ENCODE measurements around the gene GOLGA8B.

GOLGA8B gene

DNA sequence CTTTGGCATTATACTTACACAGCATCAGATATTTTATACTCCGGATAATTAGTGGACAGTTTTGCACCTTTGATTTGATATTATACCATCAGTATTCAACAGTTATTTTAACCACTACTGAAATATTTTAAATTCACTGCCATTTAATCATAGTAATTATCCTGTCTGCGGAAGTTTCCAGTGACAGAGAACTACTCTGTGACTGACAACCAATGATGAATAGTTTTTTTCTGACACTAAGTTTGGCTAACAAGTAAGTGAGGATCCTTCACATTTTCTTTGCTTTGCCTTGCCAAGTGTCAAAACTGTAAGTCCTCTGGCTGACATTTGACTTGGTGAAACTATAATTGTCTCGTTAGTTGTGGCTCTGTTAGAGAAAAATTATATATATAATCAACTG is 30.5 kb upstream of the GOLGA8B start:
- no peak overlapping the region for H3K4me3 ChIP-seq (ENCODE audit: low read length)
- no peaks in the 10 kb centered on the region for H3K27me3 ChIP-seq (ENCODE audit: control insufficient read depth, insufficient read depth, low read length)
- H3K9me3 ChIP-seq (ENCODE audit: control insufficient read depth, insufficient read depth, low read length) = no peaks in the 10 kb centered on the region
- no peak for DNase-seq (ENCODE audit: low read depth, low spot score)
- no peaks in the 10 kb centered on the region for H3K36me3 ChIP-seq (ENCODE audit: control insufficient read depth, insufficient read depth, low read length)
- no peaks in the 10 kb centered on the region for H3K4me1 ChIP-seq (ENCODE audit: control insufficient read depth, insufficient read depth, low read length)
- no peak overlapping the region for H3K27ac ChIP-seq (ENCODE audit: low read length)
- WGBS (ENCODE audit: insufficient coverage, insufficient read length) = no CpG with 5 or more reads among the region's 3 CpGs

DNA sequence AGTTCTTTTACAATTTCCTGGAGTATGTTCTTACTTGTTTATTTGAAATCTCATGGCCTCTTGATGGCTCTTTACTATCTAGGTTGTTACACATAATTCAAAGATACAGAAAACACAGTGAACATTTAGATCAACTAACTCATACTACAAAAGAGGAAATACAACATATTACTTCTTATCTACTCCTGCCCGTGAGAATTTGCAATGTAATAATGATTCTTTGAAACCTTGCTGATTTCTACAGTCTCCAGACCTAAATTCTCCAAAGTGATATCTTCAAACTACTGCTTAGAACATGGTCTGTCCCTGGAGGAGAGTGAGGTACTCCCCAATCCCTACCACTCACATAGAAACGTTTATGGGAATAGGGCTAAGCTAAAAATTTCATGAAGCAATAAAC is 29.9 kb upstream of the GOLGA8B start:
- no CpG with 5 or more reads among the region's 2 CpGs for WGBS (ENCODE audit: insufficient coverage, insufficient read length)
- H3K4me3 ChIP-seq (ENCODE audit: low read length) = no peak overlapping the region
- no peak overlapping the region for H3K27ac ChIP-seq (ENCODE audit: low read length)
- no peaks in the 10 kb centered on the region for H3K36me3 ChIP-seq (ENCODE audit: control insufficient read depth, insufficient read depth, low read length)
- DNase-seq (ENCODE audit: low read depth, low spot score) = no peak
- H3K27me3 ChIP-seq (ENCODE audit: control insufficient read depth, insufficient read depth, low read length) = no peaks in the 10 kb centered on the region
- no peaks in the 10 kb centered on the region for H3K9me3 ChIP-seq (ENCODE audit: control insufficient read depth, insufficient read depth, low read length)
- no peaks in the 10 kb centered on the region for H3K4me1 ChIP-seq (ENCODE audit: control insufficient read depth, insufficient read depth, low read length)

DNA sequence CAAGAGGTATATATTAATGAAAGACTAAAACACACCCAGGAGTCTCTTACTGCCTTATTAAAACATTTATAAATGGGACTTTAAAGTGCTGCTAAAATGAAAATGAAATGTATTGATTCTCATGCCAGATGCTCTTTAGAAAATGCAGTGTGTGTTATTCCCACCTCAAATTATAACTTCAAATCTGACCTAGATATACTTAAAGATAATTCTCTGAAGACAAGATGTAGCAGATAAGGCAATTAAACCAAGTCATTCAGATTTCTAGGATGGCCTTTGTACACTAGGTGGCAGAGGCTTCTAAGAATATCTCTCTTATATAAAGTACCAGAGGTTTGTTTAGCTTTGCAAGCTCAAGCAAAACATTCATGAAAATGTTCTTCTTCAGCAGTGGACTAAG is 26.9 kb upstream of the GOLGA8B start:
- Histone ChIP-seq H3K4me3 (ENCODE audit: low read length) (no peak overlapping the region), H3K27ac (ENCODE audit: low read length) (no peak overlapping the region), H3K27me3 (ENCODE audit: control insufficient read depth, insufficient read depth, low read length) (no peaks in the 10 kb centered on the region), H3K4me1 (ENCODE audit: control insufficient read depth, insufficient read depth, low read length) (no peaks in the 10 kb centered on the region), H3K9me3 (ENCODE audit: control insufficient read depth, insufficient read depth, low read length) (no peaks in the 10 kb centered on the region), H3K36me3 (ENCODE audit: control insufficient read depth, insufficient read depth, low read length) (no peaks in the 10 kb centered on the region)
- no peak for DNase-seq (ENCODE audit: low read depth, low spot score)

DNA sequence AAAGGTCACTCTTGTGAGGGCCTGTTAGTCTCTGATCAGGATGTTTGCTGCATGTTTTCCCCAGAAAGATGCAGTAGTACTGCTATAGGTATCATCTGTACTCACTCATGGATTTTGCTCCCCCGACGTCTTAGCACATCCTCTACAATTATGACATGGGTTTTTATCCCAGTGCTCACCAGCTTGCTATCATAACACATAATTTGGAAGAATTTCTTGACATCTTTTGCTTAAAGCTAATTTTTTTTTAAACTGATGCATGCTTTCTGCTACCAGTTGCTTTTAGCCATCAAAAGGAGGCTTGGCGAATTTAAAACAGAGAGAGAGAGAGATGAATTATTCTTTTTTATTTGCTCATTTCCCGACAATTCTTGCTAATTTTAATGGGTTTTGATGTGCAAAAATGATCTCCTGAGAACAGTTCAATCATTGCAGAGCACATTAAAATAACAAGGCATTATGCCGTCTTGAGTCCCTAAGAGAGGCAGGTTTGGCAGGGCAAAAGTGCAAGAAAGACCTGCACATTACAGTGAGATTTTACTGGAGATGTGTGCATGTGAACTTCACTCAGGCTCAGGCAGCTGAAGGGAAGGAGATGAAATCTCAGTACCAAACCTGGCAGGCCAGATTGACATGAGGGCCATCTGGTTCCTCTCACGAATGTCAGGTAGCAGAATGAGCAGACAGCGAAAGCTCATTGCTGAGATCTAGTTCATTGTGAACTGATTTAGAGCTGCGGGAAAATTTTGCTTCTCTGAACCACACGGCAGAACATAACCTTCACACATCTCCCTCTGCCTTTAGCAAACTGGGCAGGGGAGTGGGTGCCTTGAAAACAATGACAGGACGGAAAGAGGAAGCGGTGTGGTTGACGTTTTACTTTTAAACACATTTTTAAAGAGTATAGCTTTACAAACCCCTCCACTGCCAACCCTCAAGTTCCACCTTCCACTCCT is 25.9 kb upstream of the GOLGA8B start:
- Histone ChIP-seq H3K9me3 (ENCODE audit: control insufficient read depth, insufficient read depth, low read length) (no peaks in the 10 kb centered on the region), H3K36me3 (ENCODE audit: control insufficient read depth, insufficient read depth, low read length) (no peaks in the 10 kb centered on the region), H3K4me1 (ENCODE audit: control insufficient read depth, insufficient read depth, low read length) (no peaks in the 10 kb centered on the region), H3K27me3 (ENCODE audit: control insufficient read depth, insufficient read depth, low read length) (no peaks in the 10 kb centered on the region), H3K4me3 (ENCODE audit: low read length) (no peak overlapping the region), H3K27ac (ENCODE audit: low read length) (no peak overlapping the region)
- DNase-seq (ENCODE audit: low read depth, low spot score) = no peak
- WGBS (ENCODE audit: insufficient coverage, insufficient read length) = no CpG with 5 or more reads among the region's 12 CpGs

DNA sequence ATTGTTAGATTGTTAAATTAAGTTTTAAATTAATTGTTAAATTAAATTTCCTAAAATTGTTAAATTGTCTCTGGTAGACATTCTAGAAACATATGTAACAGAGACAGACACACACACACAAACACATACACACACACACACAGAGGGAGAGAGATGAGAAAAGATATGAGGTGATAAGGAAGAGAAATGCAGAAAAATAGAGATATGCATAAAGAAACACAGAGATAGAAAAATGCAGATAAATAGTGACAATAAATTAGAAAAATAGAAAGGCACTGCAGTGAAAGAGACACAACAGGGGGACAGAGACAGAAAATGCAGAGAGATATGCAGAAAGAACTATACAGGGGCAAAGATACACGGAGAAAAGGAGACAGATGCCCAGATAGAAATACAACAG is 25.1 kb upstream of the GOLGA8B start:
- Histone ChIP-seq H3K4me3 (ENCODE audit: low read length) (no peak overlapping the region), H3K36me3 (ENCODE audit: control insufficient read depth, insufficient read depth, low read length) (no peaks in the 10 kb centered on the region), H3K4me1 (ENCODE audit: control insufficient read depth, insufficient read depth, low read length) (no peaks in the 10 kb centered on the region), H3K27me3 (ENCODE audit: control insufficient read depth, insufficient read depth, low read length) (no peaks in the 10 kb centered on the region), H3K9me3 (ENCODE audit: control insufficient read depth, insufficient read depth, low read length) (no peaks in the 10 kb centered on the region), H3K27ac (ENCODE audit: low read length) (no peak overlapping the region)
- no peak for DNase-seq (ENCODE audit: low read depth, low spot score)
- WGBS (ENCODE audit: insufficient coverage, insufficient read length) = no CpG with 5 or more reads among the region's 1 CpG

DNA sequence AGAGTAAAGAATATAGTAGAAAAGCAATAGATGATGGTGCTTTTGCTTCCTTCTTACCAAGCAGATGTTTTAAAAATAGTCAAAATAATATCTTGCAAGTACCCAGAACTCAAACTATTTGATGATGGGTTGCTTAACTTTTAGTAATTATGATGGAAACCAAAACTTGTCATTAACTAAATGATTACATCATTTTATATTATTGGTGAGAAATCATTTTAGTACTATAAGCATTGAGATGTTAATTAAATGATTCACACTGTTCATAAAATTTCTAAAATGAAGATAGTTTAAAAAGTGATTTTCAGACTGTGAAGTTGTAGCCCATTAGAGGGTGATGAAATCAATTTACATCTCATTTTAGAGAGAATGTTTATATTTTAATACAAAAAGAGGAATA is 24.4 kb upstream of the GOLGA8B start:
- no peak overlapping the region for H3K27ac ChIP-seq (ENCODE audit: low read length)
- H3K9me3 ChIP-seq (ENCODE audit: control insufficient read depth, insufficient read depth, low read length) = no peaks in the 10 kb centered on the region
- no peaks in the 10 kb centered on the region for H3K4me1 ChIP-seq (ENCODE audit: control insufficient read depth, insufficient read depth, low read length)
- no peak overlapping the region for H3K4me3 ChIP-seq (ENCODE audit: low read length)
- H3K27me3 ChIP-seq (ENCODE audit: control insufficient read depth, insufficient read depth, low read length) = no peaks in the 10 kb centered on the region
- DNase-seq (ENCODE audit: low read depth, low spot score) = no peak
- H3K36me3 ChIP-seq (ENCODE audit: control insufficient read depth, insufficient read depth, low read length) = no peaks in the 10 kb centered on the region

DNA sequence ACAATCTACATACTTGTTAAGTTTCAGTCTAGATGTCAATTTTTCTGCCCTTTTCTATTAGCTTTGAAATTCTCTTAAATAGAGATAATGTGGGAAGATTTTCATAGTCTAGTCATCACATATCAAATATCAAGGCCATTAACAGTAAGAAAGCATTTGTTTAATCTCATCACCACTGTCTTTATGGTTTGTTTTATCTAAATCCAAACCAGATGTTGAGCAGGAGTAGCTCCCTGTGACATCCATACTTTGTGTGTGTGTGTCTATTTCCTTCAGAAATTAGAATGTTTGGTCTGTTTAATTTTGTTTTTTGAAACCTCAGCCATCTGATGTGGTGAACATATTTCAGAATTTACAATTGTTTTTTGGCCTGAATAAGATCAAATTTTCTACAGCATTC is 23.1 kb upstream of the GOLGA8B start:
- H3K4me3 ChIP-seq (ENCODE audit: low read length) = no peak overlapping the region
- no peaks in the 10 kb centered on the region for H3K9me3 ChIP-seq (ENCODE audit: control insufficient read depth, insufficient read depth, low read length)
- no peaks in the 10 kb centered on the region for H3K36me3 ChIP-seq (ENCODE audit: control insufficient read depth, insufficient read depth, low read length)
- DNase-seq (ENCODE audit: low read depth, low spot score) = no peak
- no peaks in the 10 kb centered on the region for H3K4me1 ChIP-seq (ENCODE audit: control insufficient read depth, insufficient read depth, low read length)
- H3K27ac ChIP-seq (ENCODE audit: low read length) = no peak overlapping the region
- H3K27me3 ChIP-seq (ENCODE audit: control insufficient read depth, insufficient read depth, low read length) = no peaks in the 10 kb centered on the region

DNA sequence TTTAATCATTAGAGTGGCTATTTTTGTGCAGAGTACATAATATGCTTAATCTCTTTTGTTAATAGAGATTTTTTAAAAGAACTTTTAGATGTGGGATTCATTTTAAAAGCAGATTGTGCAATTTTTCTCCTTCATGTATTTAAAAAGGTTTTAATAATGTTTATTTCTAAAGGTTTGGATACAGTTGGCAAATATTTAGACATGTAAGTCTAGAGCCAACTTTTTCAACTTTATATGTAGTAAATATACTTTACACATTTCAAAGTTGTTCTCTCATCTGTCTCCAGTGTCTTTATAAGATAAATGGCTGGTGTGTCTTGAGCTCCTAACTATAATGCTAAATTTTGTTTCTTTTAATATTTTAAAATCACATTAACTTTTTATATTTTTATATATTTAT is 22.7 kb upstream of the GOLGA8B start:
- no peak overlapping the region for H3K4me3 ChIP-seq (ENCODE audit: low read length)
- no peak for DNase-seq (ENCODE audit: low read depth, low spot score)
- no peaks in the 10 kb centered on the region for H3K9me3 ChIP-seq (ENCODE audit: control insufficient read depth, insufficient read depth, low read length)
- no peaks in the 10 kb centered on the region for H3K4me1 ChIP-seq (ENCODE audit: control insufficient read depth, insufficient read depth, low read length)
- no peak overlapping the region for H3K27ac ChIP-seq (ENCODE audit: low read length)
- no peaks in the 10 kb centered on the region for H3K36me3 ChIP-seq (ENCODE audit: control insufficient read depth, insufficient read depth, low read length)
- no peaks in the 10 kb centered on the region for H3K27me3 ChIP-seq (ENCODE audit: control insufficient read depth, insufficient read depth, low read length)

DNA sequence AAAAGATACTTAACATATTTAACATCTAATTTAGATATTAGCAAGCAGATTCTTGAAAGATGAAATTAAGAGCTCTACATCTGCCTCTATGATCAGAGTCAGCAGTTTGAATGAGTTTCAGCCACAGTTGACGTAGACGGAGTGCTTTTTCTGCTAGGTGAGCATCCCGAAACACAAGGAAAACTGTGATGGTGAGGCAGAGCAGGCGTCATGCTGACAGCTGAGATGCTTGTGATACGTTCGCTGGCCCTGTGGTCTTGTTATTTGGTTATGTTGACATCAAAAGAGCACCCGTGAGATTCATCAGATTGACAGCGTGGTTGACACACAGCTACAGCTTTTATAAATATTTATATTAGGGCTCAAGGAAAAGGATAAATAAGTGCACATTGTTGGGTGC is 19.6 kb upstream of the GOLGA8B start:
- Histone ChIP-seq H3K36me3 (ENCODE audit: control insufficient read depth, insufficient read depth, low read length) (no peaks in the 10 kb centered on the region), H3K9me3 (ENCODE audit: control insufficient read depth, insufficient read depth, low read length) (no peaks in the 10 kb centered on the region), H3K27ac (ENCODE audit: low read length) (no peak overlapping the region), H3K4me1 (ENCODE audit: control insufficient read depth, insufficient read depth, low read length) (no peaks in the 10 kb centered on the region), H3K27me3 (ENCODE audit: control insufficient read depth, insufficient read depth, low read length) (no peaks in the 10 kb centered on the region), H3K4me3 (ENCODE audit: low read length) (no peak overlapping the region)
- no CpG with 5 or more reads among the region's 8 CpGs for WGBS (ENCODE audit: insufficient coverage, insufficient read length)
- DNase-seq (ENCODE audit: low read depth, low spot score) = no peak

DNA sequence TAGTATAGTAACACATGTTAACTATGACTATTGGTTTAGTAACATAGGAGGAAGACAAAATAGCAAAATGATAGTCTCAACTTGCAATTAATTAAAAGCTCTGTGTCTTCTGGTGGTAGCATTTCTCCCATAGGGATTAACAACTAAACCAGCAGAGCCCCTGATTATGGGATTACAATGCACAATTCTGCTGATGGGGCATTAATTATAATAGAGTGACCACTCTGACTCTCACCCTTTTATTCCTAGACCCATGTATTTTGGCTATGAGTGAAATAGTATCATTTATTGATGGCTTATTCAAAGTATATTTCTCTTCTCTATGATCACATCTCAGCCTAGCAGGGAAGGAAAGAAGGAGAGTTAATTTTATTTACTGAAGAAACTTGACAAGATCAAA is 17.5 kb upstream of the GOLGA8B start:
- no peak for DNase-seq (ENCODE audit: low read depth, low spot score)
- H3K27me3 ChIP-seq (ENCODE audit: control insufficient read depth, insufficient read depth, low read length) = no peaks in the 10 kb centered on the region

DNA sequence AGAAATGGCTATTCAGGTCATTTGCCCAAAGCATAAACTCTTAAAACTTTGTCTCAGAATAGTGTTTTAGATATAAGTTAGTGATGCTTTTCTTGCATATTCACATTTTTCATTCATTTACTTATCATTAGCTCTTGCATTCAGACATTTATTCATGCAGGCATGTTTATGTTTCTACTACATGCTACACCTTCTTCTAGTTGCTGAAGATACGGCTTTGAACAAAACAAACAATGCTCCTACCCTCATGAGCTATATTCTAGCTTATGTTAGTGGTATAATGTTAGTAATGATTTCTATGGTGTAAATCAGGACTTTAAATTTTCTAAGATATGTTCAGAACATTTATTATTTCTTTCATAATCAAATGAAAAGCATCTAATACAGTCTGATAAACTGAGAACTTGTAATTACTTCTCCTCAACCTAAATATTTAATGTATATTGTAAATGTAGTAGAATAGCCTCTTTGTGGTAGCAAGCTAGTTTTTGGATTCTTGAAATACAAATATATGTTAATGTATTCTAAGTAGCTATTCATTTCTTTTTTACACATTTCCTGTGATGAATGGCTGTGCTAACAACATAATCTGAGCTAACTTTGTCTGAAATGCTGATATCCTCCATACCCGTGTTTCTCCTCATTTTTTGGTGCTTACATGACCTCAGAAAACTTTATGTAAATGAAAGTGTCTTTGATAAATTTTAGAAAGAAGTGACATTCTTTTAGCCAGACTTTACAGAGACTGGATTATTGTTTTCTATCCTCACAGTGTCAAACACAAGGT is 15.5 kb upstream of the GOLGA8B start:
- WGBS (ENCODE audit: insufficient coverage, insufficient read length) = no CpG with 5 or more reads among the region's 2 CpGs
- no peaks in the 10 kb centered on the region for H3K4me1 ChIP-seq (ENCODE audit: control insufficient read depth, insufficient read depth, low read length)
- no peak overlapping the region for H3K27ac ChIP-seq (ENCODE audit: low read length)
- H3K9me3 ChIP-seq (ENCODE audit: control insufficient read depth, insufficient read depth, low read length) = no peaks in the 10 kb centered on the region
- no peaks in the 10 kb centered on the region for H3K27me3 ChIP-seq (ENCODE audit: control insufficient read depth, insufficient read depth, low read length)
- no peak for DNase-seq (ENCODE audit: low read depth, low spot score)
- H3K36me3 ChIP-seq (ENCODE audit: control insufficient read depth, insufficient read depth, low read length) = no peaks in the 10 kb centered on the region
- H3K4me3 ChIP-seq (ENCODE audit: low read length) = no peak overlapping the region

More for the DNA sequence above, 17.5 kb upstream of the GOLGA8B start:
- no peak overlapping the region for H3K4me3 ChIP-seq (ENCODE audit: low read length)
- H3K27ac ChIP-seq (ENCODE audit: low read length) = no peak overlapping the region
- H3K36me3 ChIP-seq (ENCODE audit: control insufficient read depth, insufficient read depth, low read length) = no peaks in the 10 kb centered on the region
- no peaks in the 10 kb centered on the region for H3K9me3 ChIP-seq (ENCODE audit: control insufficient read depth, insufficient read depth, low read length)
- H3K4me1 ChIP-seq (ENCODE audit: control insufficient read depth, insufficient read depth, low read length) = no peaks in the 10 kb centered on the region

Data from iPS DF 6.9 (cell line).